ENCODE results near the gene EEFSEC. TPM values are rescaled to one million over a fixed set of nuclear protein-coding genes. Genes with fewer than 3 reads are reported as not detected.

EEFSEC gene
- total and polyA plus RNA-seq, 2 of the 8 experiments (the other 6 are each of a cell fraction or from before 2014, with no cell fraction given) = 13.1 to 19.8 TPM

DNA sequence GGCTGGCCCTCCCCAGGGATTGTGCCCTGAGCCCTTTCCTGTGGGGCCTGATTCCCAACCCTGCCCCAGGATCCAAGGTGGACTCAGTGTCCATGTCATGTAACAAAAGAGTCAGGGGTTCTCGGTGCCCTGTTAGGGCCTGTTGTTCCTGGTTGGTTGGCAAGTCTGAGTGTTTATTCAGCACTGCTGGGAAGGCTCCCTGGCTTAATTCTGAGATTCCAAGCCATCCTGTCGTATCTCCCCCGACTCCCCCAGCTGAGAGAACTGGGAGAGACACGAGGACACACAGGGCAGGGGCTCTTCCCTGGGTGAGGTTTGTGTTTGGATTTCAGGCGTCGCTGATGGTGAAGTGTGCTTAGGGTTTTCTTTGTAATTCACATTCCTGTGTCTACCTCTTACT, 78.3 kb downstream of the EEFSEC start:
- no peaks in the 10 kb centered on the region for H3K9me3 ChIP-seq (ENCODE audit: insufficient read depth in 2 of 2, low read depth in 1 of 2, low read length in 1 of 2)
- no peak overlapping the region for H4K8ac ChIP-seq (ENCODE audit: extremely low read depth, insufficient read depth, low read length)
- no peaks in the 10 kb centered on the region for H3K27me3 ChIP-seq (replicated peaks in 1 of 4; ENCODE audit: control insufficient read depth in 3 of 4, extremely low read depth in 1 of 4, insufficient read depth in 3 of 4, low read length in 3 of 4)
- no peak overlapping the region for H2BK120ac ChIP-seq (replicated peaks; ENCODE audit: low read depth, low read length)
- H2BK20ac ChIP-seq (ENCODE audit: low read length) = no peak overlapping the region
- H4K20me1 ChIP-seq (replicated peaks in 1 of 2; ENCODE audit: control insufficient read depth in 1 of 2, insufficient read depth in 2 of 2, low read length in 2 of 2) = no peaks in the 10 kb centered on the region
- H3K27ac ChIP-seq (ENCODE audit: low read depth, low read length) = no peak overlapping the region
- no peak overlapping the region for H3K14ac ChIP-seq (ENCODE audit: insufficient read length)
- no peaks in the 10 kb centered on the region for H3K79me2 ChIP-seq (ENCODE audit: control insufficient read depth in 1 of 2, insufficient read depth in 2 of 2, low read length in 2 of 2)
- 70% methylated on average over 6 of the region's 6 CpGs; no CpG with 5 or more reads in 1 of the 2 experiments for WGBS, 2 experiments (ENCODE audit: extremely low coverage in 1 of 2, insufficient coverage in 1 of 2, insufficient read length in 1 of 2, insufficient replicate concordance in 2 of 2, low coverage in 1 of 2, low lambda C conversion rate in 2 of 2, missing lambda C conversion rate in 1 of 2)
- H2BK12ac ChIP-seq (ENCODE audit: low read depth, low read length) = no peak overlapping the region
- H3K56ac ChIP-seq (replicated peaks; ENCODE audit: insufficient read length, low read depth, low read length) = no peak overlapping the region
- H4K91ac ChIP-seq (replicated peaks; ENCODE audit: insufficient read length, low read length) = no peak overlapping the region
- FAIRE-seq = no peak
- H3K36me3 ChIP-seq (ENCODE audit: control insufficient read depth in 2 of 4, insufficient read depth in 4 of 4, low read length in 3 of 4) = no peaks in the 10 kb centered on the region
- H3K9ac ChIP-seq (replicated peaks in 1 of 4; ENCODE audit: extremely low read depth in 1 of 4, low read depth in 3 of 4, low read length in 3 of 4) = no peak overlapping the region
- ChIA-PET CTCF (ENCODE audit: partially characterized antibody) (interaction anchor here (0.9 kb wide), 1 partner anchor 10 kb away, joined by 3 read pairs; no protein-coding TSS in a partner anchor), POLR2A (ENCODE audit: partially characterized antibody) (no interaction called here)
- no peak overlapping the region for H2AK5ac ChIP-seq (ENCODE audit: low read depth, low read length)
- H3K4me1 ChIP-seq (replicated peaks in 1 of 4; ENCODE audit: control insufficient read depth in 3 of 4, insufficient read depth in 4 of 4, low read length in 3 of 4) = peaks cover 0 to 2% (median 2%) of the 10 kb centered on the region in 4 experiments; a peak in 5 of 7 replicates
- H3K4me3 ChIP-seq (ENCODE audit: extremely low read depth in 1 of 4, insufficient read depth in 2 of 4, low read depth in 3 of 4, low read length in 4 of 4) = no peak overlapping the region
- H4K5ac ChIP-seq (ENCODE audit: insufficient read length, low read depth, low read length) = no peak overlapping the region
- H3K4me2 ChIP-seq (ENCODE audit: insufficient read depth in 1 of 2, low read depth in 2 of 2, low read length in 2 of 2) = no peak overlapping the region
- no peaks in the 10 kb centered on the region for H3K23me2 ChIP-seq (ENCODE audit: low read depth, low read length)
- DNase-seq (ENCODE audit: low read depth in 1 of 2, low spot score in 2 of 2) = no peak
- no peak overlapping the region for H3K23ac ChIP-seq (ENCODE audit: insufficient read length)
- H3K79me1 ChIP-seq (ENCODE audit: low read depth, low read length) = peaks cover under 1% of the 10 kb centered on the region; the same call in 1 of the 2 replicates
- no peak overlapping the region for H2BK5ac ChIP-seq (ENCODE audit: low read depth, low read length)
- H3K4ac ChIP-seq (replicated peaks; ENCODE audit: insufficient read length, low read depth, low read length) = no peak overlapping the region
- H3K18ac ChIP-seq (ENCODE audit: extremely low read depth, low read length) = no peak overlapping the region
- H2BK15ac ChIP-seq (ENCODE audit: low read length) = no peak overlapping the region
- no peak overlapping the region for H2AFZ ChIP-seq (ENCODE audit: low read length)
- TF ChIP-seq SAP30 (IDR thresholded peaks at IDR 0.05; ENCODE audit: insufficient read depth, insufficient replicate concordance, low read length) (no peak), CBX8 (IDR thresholded peaks at IDR 0.05; ENCODE audit: borderline replicate concordance, low read depth, low read length) (no peak), SIRT6 (IDR thresholded peaks at IDR 0.05; ENCODE audit: low read length) (no peak)
